Hepatocyte (in vitro differentiated cells): ENCODE measurements around the gene SH3PXD2A.

Experiments used
- CTCF ChIP-seq: fragments of 200-600 bp; sonication (generic); IDR thresholded peaks from 2 replicates; pipeline ENCODE4 v1.5.1; 2016; ENCODE audit warnings: antibody characterized with exemption, mild to moderate bottlenecking; ENCODE audit not compliant: poor library complexity
- EZH2 ChIP-seq: fragments of 200-600 bp; sonication (generic); IDR thresholded peaks from 2 replicates; pipeline ENCODE4 v1.6.1; 2016; ENCODE audit warnings: antibody characterized with exemption, mild to moderate bottlenecking, borderline replicate concordance
- EZH2phosphoT487 ChIP-seq: fragments of 200-600 bp; sonication (generic); IDR thresholded peaks from one replicate; pipeline ENCODE4 v1.6.1; 2018; ENCODE audit warnings: antibody characterized with exemption, mild to moderate bottlenecking, low read depth, moderate library complexity; ENCODE audit not compliant: unreplicated experiment, severe bottlenecking

DNA sequence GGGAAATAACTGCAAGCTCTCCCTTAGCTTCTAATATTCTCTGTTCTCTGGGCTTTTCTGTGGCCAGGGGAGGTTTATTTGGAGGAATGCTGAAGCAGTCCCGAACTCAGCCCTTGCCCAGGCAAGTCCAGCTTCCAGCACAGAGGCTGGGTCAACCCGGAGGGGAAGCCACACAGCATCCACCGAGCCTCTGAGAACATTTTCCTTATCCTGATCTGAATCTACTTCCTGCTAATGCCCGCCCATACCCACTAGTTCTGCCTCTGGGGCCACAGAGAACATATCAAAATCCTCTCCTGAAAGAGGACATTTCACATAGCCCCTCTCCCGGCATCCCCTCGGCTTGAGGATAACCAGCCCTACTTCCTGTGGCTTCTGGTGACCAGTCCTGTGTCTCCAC is 31.1 kb downstream of the SH3PXD2A start:
- TF ChIP-seq EZH2, result no peak
- TF ChIP-seq CTCF, result no peak
- no peak for TF ChIP-seq EZH2phosphoT487
